GM19324 (cell line): Measurements from ENCODE around the gene MAPK13.
"Not testable (repeated sequence)": the region's sequence is repeated elsewhere in the genome, so short reads cannot be mapped to it uniquely, and the experiment has no call there.

Source experiments
- ATAC-seq: cut with Tn5 transposase; IDR thresholded peaks from one replicate; pipeline ENCODE4 v1.9.1; 2021; ENCODE audit warnings: mild to moderate bottlenecking, moderate library complexity; ENCODE audit not compliant: unreplicated experiment, low FRiP score

The MAPK13 gene

DNA sequence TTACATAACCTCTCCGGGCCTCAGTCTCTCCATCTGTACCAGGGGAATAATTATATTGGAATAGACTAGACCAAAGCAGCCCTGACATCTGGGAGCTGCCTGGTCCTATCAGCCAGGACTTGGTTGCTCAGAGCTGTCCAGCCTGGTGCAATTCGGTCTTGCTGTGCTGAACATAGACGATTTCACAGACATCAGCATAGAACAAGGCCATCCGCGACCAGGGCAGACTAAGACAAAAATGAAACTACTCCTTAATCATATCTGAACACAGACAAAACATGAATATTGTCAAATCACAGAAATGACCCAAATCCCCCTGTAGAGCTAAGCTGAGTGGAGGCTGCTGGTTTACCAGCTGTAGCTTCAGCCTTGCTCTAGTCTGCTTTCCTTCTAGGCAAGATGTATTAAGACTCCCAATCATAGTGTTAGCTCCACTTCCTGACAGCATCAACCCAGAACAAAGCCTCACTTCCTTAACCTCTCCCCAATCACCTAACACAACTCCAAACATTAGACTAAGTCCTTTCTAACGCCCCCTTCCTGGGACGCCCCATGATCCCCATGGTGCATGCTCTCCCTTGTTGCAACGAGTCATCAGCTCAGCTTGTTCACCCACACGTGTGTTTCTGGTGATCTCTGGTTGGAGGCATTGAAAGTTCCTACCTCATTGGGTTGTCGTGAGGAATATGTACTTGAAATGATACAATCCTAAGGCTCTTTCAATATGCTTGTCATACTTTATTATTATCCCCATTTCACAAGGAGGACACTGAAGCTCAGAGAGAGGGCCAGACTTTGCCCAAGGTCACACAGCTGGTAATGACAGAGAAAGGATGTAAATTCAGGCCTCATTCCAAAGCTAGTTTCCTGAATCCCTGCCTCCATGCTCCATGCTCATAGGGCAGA lies 3.5 kb upstream of the MAPK13 start:
- no peak for ATAC-seq

GRCh38 chr6:36127462-36128016 lies 2.8 kb upstream of the MAPK13 start:
- no peak for ATAC-seq

DNA sequence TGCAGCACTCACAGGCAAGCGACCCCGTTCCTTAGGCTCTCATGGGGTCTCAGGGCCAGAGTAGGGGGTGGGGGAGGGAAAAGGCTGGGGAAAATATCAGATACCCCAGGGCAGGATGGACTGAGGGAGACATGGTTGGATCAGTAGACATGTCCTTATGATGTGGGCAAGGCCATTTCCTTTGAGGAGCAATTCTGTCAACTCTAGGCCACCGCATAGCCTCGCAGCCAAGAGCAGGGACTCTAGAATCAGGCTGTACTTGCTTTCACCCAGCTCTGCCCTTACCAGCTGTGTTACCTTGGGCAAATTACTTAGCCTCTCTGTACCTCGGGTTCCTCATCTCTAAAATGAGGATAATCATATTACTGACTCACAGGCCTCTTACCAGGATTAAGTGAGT lies 2.2 kb upstream of the MAPK13 start:
- no peak for ATAC-seq

GRCh38 chr6:36128793-36129192 lies 1.5 kb upstream of the MAPK13 start:
- no peak for ATAC-seq

GRCh38 chr6:36129334-36129733 lies 979 bp upstream of the MAPK13 start:
- ATAC-seq, result not testable (repeated sequence)

GRCh38 chr6:36130667-36131510 lies 576 bp downstream of the MAPK13 start:
- ATAC-seq, result no peak

DNA sequence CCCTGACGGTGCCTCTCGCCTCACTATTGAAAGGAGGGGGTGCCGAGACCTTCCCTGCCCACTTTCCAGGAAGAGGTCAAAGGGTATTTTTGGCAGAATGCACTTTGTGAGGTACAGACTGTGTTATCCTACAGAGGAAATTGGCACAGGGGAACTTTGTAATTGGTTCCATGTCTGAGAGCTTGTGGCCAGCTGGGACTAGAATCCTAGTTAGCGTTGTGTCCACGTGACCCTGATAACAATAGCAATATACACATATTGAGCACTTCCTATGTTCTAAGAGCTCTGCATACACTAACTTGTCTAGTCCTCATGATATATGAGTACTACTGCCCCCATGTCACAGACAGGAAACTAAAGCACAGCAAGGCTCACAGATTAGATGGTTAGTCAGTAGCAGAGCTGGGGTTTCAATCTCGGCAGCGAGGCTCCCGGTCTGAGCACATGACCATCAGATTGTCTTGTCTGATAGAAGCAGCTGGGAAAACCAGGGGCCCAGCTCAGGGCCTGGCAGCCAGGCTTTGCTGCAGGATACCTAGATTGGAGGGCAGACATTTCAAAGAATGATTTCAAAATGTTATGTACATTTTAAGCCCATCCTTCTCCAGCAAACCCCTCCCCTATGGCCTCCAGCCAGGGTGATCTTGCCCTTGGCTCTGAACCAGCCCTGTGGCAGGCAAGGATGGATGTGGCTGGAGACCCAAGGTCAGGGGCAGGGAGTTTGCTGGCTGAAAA lies 1.4 kb downstream of the MAPK13 start:
- peak; percentile 77 for ATAC-seq

DNA sequence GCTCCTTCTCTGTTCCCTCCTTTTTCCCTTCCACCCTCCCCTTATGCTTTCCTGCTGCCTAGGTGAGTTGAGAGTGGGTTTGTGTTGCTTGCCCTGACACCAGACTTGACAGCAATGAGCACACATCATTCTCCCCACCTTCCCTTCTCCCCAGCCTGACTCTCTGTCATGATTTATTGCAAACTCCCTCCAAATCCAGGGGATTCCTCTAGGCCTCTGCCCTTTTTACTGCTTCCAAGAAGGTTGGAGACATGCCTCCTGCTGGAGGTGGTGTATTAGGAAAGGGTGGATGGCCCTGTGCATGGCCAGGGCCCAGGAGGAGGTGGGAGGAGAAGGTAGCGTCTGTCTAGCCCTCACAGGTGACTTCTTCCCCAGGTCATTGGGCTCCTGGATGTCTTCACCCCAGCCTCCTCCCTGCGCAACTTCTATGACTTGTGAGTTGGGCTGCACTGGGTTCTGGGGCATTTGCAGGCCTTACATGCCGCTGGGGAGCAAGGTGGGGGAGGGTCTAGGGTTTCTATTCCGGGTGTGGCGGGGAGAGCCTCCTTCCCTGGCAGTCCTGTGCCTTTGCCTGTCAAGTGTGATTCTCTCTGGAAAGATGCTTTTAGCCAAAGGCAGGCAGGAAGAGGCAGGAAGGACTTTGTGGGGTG lies 2.1 kb downstream of the MAPK13 start:
- ATAC-seq, result no peak

- ATAC-seq, result no peak
Observed at GRCh38 chr6:36133148-36133547, 2.8 kb downstream of the MAPK13 start.

GRCh38 chr6:36133912-36134311 lies 3.6 kb downstream of the MAPK13 start:
- no peak for ATAC-seq

DNA sequence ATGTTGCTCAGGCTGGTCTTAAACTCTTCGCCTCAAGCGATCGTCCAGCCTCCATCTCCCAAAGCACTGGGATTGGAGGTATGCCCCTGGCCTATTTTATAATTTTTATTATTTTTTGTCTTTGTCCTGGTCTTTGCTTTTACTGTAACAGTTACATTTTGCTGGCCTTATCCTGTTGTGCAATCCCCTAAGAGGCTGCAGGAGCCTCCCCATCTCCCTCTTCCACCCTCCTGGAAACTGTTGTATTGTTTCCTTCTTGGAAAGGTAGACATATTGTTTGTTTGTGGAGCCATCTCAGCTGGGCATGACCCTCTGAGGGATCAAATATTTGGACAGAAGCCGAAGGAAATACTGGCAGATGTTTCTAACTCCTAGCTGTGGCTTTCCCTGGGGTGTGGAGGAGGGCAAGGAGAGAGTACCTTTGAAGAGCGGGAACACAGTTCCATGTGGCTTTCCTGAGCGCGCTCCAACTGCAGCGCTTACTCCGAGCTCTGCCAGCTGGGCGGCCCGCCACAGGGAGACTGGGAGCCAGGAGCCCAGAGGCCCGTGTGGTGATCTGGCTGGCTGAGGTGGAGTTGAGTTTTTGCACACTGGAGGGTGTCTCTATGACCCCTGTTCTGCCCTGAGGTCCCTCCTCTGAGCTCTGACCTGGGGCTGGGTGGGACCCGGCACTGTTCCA lies 4.9 kb downstream of the MAPK13 start:
- no peak for ATAC-seq

- ATAC-seq, result no peak
Observed at GRCh38 chr6:36136034-36136433, 5.7 kb downstream of the MAPK13 start.

- ATAC-seq, result no peak
Observed at GRCh38 chr6:36136551-36136950, 6.2 kb downstream of the MAPK13 start.

- no peak for ATAC-seq
Observed at GRCh38 chr6:36138667-36139066, 8.4 kb downstream of the MAPK13 start.

DNA sequence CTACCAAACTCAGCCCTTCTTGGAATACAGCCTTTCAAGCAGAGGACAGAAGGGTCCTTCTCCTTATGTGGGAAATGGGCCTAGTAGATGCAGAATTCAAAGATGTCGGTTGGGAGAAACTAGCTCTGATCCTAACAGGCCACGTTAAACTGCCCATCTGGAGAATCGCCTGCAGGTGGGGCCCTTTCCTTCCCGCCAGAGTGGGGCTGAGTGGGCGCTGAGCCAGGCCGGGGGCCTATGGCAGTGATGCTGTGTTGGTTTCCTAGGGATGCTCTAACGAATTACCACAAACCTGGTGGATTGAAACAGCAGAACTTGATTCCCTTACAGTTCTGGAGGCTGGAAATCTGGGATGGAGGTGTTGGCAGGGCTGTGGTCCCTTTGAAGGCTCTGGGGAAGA lies 9.1 kb downstream of the MAPK13 start:
- no peak for ATAC-seq

- no peak for ATAC-seq
Observed at GRCh38 chr6:36139991-36140710, 9.8 kb downstream of the MAPK13 start.

DNA sequence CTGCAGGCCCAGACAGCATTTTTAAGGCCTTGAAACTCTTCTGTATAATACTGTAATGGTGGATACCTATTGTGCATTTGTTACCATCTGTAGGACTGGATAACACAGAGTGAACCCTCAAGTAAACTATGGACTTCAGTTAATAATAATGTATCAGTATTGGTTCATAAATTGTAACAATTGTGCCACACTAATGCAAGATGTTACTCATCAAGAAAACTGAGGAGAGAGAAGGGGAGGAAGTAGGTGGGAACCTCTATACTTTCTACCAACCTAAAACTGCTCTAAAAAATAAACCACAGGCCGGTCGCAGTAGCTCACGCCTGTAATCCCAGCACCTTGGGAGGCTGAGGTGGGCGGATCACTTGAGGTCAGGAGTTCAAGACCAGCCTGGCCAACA lies 10.8 kb downstream of the MAPK13 start:
- no peak for ATAC-seq

GRCh38 chr6:36141961-36142360 lies 11.6 kb downstream of the MAPK13 start:
- ATAC-seq, result no peak
